Activated T-helper 9 cell treated with anti-CD3 and anti-CD28 coated beads, Interleukin-2, amount 50 U/mL, for 16 hours (primary cell): ENCODE data around the gene GALNT7.
"Not testable (repeated sequence)": the region's sequence is repeated elsewhere in the genome, so short reads cannot be mapped to it uniquely, and the experiment has no call there.

Experiments
- DNase-seq: peaks from one replicate; pipeline ENCODE4 v3.0.0-alpha.2; 2020; ENCODE audit warnings: low read depth

Gene GALNT7

GRCh38 chr4:173195109-173195508, 26.5 kb downstream of the GALNT7 start:
- no peak for DNase-seq

- no peak for DNase-seq
Measured at GRCh38 chr4:173199553-173199952, 30.9 kb downstream of the GALNT7 start.

- no peak for DNase-seq
Measured at GRCh38 chr4:173200103-173200884, 31.7 kb downstream of the GALNT7 start.

- DNase-seq, result no peak
Measured at GRCh38 chr4:173202395-173202794, 33.8 kb downstream of the GALNT7 start.

- no peak for DNase-seq
Measured at GRCh38 chr4:173205656-173206055, 37.0 kb downstream of the GALNT7 start.

GRCh38 chr4:173208420-173208819, 39.8 kb downstream of the GALNT7 start:
- no peak for DNase-seq

- DNase-seq, result no peak
Measured at GRCh38 chr4:173211222-173211621, 42.6 kb downstream of the GALNT7 start.

GRCh38 chr4:173211838-173212237, 43.2 kb downstream of the GALNT7 start:
- no peak for DNase-seq

- no peak for DNase-seq
Measured at GRCh38 chr4:173212379-173212778, 43.8 kb downstream of the GALNT7 start.

GRCh38 chr4:173213296-173213695, 44.7 kb downstream of the GALNT7 start:
- no peak for DNase-seq

GRCh38 chr4:173214231-173214630, 45.6 kb downstream of the GALNT7 start:
- no peak for DNase-seq

GRCh38 chr4:173214661-173215060, 46.0 kb downstream of the GALNT7 start:
- DNase-seq, result no peak

GRCh38 chr4:173217075-173217474, 48.5 kb downstream of the GALNT7 start:
- DNase-seq, result no peak

- no peak for DNase-seq
Measured at GRCh38 chr4:173217727-173218126, 49.1 kb downstream of the GALNT7 start.

GRCh38 chr4:173218411-173219125, 50.0 kb downstream of the GALNT7 start:
- DNase-seq, result no peak

GRCh38 chr4:173219126-173219437, 50.5 kb downstream of the GALNT7 start:
- DNase-seq, result not testable (repeated sequence)

- DNase-seq, result no peak
Measured at GRCh38 chr4:173223743-173224142, 55.1 kb downstream of the GALNT7 start.

GRCh38 chr4:173226401-173226888, 57.8 kb downstream of the GALNT7 start:
- no peak for DNase-seq

- DNase-seq, result no peak
Measured at GRCh38 chr4:173227756-173228155, 59.1 kb downstream of the GALNT7 start.

- DNase-seq, result no peak
Measured at GRCh38 chr4:173230062-173230461, 61.5 kb downstream of the GALNT7 start.

GRCh38 chr4:173231916-173232315, 63.3 kb downstream of the GALNT7 start:
- DNase-seq, result no peak

- no peak for DNase-seq
Measured at GRCh38 chr4:173233857-173234256, 65.2 kb downstream of the GALNT7 start.

- DNase-seq, result no peak
Measured at GRCh38 chr4:173235050-173235449, 66.4 kb downstream of the GALNT7 start.

- no peak for DNase-seq
Measured at GRCh38 chr4:173236301-173236700, 67.7 kb downstream of the GALNT7 start.
